GM12874 (cell line): ENCODE results near the gene FAM9A.

ENCODE experiments used
- TF ChIP-seq, protein P1 (sequence below): IDR thresholded peaks from 2 replicates; pipeline ENCODE4 v1.5.1; 2011; ENCODE audit warnings: low read depth, mild to moderate bottlenecking, control low read depth, low read length, moderate library complexity; ENCODE audit not compliant: insufficient read depth

The FAM9A gene

DNA sequence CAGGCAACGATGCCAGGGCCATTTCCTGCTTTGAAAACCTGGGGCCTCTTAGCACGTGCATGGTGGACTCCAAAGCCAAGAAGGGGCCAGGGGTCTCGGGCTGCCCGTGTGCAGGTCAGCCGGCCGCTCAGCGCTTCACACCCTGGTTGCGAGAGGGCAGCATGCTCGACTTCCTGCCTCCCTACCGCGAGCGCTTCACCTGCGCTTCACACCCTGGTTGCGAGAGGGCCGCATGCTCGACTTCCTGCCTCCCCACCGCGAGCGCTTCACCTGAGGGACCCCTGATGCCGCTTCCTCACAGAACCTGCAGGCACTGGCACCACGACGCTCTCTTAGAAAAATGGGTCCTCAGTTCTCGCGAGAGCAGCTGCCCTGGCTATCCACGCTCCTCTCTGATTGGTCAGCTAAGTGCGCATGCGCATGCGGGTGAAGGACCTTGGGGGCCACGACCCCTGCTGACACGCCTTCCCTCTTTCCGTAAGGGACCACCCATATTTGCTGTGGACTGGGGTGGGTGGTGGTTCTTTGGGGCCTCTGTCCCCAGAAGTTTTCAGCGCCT is at the start of gene FAM9A:
Gene FAM9A (minus strand): TSS at position 343 of the 559 bp plus-strand sequence. CDS start 1,212 bp downstream, outside the sequence.
- TF ChIP-seq, protein P1, sequence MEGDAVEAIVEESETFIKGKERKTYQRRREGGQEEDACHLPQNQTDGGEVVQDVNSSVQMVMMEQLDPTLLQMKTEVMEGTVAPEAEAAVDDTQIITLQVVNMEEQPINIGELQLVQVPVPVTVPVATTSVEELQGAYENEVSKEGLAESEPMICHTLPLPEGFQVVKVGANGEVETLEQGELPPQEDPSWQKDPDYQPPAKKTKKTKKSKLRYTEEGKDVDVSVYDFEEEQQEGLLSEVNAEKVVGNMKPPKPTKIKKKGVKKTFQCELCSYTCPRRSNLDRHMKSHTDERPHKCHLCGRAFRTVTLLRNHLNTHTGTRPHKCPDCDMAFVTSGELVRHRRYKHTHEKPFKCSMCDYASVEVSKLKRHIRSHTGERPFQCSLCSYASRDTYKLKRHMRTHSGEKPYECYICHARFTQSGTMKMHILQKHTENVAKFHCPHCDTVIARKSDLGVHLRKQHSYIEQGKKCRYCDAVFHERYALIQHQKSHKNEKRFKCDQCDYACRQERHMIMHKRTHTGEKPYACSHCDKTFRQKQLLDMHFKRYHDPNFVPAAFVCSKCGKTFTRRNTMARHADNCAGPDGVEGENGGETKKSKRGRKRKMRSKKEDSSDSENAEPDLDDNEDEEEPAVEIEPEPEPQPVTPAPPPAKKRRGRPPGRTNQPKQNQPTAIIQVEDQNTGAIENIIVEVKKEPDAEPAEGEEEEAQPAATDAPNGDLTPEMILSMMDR: no peak

DNA sequence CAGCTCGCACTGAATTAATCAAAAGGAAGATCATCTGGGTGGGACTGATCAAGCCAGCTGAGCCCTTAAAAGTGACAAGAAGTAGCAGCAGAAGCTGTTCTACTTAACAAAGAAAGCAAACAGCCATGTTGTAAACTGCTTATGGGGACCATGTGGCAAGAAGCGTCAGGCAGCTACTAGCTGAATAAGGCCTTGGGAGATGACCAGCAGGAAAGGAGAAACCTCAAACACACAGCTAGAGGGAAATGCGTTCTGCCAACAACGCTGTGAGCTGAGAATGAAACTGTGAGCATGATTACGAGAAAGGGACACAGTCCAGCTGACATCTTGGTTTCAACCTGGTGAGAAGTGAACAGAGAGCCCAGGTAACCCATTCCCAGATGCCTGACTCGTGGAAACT is 49.3 kb upstream of the FAM9A start:
- TF ChIP-seq, protein P1: no peak

DNA sequence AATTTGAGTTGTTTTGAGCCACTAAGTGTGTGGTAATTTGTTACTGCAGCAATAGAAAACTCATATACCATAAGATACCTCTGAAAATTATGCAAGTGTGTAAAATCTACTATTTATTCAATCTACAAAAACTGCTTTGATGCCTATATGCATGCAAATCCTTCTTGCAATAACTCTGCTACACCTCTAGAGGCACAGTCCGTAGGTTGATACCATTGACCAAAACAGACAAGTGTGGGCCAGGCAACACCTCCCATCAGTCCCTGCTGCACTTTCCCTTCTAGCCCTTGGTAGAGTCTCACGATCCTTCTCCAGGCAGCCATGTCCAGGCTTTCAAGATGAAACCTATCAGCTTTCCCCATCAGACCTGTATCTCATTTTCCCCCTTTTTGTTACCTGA is 48.8 kb upstream of the FAM9A start:
- TF ChIP-seq, protein P1: peak; percentile 5; the same call in 1 of the 2 replicates

DNA sequence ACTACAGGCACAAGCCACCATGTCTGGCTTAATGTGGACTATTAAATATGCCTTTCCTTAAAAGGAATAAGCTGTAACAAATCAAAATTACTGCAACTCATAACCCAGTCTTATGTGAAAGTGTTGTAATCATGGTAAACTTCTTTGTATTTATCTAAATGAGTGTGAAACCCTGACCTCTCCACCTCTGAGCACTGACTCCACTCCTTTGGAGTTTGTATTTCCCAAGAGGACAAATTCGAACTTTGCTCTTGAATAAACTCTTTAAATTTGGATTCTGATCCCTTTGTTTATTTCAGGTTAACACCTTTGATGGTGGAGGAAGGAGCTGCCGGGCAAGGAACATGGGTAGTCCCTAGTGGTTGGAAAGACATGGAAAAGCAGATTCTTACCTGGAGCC is 48.3 kb upstream of the FAM9A start:
- TF ChIP-seq, protein P1: no peak

DNA sequence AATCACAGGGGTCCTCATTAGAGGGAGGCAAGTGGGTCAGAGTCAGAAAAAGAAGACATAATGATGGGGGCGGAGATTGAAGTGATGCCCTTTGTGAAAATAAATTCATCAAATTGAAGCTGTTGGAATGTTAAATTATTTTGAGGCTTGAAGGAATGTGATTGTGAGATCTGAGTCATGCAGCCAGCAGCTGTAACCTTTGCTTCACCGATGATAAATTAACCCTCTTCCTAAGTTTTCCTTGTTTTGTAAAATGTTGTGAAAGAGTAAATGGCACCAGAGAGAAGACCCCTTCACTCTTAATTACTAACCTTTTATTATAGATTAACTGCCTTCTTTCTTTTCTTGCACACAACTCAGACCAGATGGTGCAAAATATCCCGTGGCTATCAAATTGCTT is 47.7 kb upstream of the FAM9A start:
- TF ChIP-seq, protein P1: no peak

DNA sequence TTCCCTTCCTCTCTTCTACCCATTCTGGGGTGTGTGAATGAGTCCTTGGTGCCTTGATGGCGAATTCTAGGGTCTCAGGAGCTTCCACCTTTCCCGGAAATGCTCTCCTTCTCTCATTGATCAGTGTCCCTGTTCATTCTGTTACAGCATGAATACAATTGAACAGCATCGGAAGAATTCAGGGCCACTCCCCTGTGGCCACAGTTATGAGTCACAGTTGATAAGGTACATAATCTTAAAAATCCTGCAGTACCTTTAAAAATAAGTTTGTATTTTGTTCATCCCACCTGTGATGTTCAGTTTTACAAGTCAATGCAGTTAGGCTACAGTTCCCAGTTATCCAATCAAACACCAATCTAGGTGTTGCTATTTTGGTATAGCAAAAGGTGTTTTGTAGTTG is 47.3 kb upstream of the FAM9A start:
- TF ChIP-seq, protein P1: no peak

DNA sequence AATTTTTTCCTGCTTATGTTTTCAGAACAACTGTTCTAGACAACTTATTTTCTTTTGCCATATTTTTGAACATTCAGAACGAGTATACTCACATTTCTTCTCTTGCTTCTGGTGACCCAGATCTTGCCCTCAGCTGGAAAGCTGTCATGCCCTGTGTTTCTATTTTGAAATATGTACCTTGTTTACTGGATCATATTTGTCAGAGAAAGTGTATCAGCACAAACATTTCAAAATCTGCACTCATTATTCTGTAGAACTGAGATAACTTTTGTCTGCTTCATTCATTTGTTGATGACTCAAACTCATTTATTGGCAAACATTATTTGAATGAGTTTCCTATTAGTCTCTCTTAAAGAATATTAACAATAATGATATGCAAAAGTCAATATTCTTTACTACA is 46.2 kb upstream of the FAM9A start:
- TF ChIP-seq, protein P1: no peak
